ENCODE results near the gene PRRC2A.

PRRC2A gene

DNA sequence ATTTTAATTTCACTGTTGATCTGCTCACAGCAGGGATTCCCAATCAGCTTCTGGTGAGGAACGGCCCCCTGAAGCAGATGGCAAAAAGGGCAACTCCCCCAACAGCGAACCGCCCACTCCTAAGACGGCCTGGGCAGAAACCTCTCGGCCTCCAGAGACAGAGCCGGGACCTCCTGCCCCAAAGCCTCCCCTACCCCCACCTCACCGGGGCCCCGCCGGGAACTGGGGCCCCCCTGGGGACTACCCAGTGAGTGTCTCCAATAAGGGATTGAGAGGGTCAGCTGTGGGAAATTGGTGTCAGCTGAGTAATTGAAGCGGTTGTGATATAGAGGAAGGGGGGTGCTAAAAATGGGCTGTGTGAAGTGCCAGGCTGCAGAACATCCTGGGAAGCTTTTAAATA is 6.4 kb downstream of the PRRC2A start:
- no peak for DNase-seq

GRCh38 chr6:31627690-31628287 is 7.3 kb downstream of the PRRC2A start:
- no peak for DNase-seq

DNA sequence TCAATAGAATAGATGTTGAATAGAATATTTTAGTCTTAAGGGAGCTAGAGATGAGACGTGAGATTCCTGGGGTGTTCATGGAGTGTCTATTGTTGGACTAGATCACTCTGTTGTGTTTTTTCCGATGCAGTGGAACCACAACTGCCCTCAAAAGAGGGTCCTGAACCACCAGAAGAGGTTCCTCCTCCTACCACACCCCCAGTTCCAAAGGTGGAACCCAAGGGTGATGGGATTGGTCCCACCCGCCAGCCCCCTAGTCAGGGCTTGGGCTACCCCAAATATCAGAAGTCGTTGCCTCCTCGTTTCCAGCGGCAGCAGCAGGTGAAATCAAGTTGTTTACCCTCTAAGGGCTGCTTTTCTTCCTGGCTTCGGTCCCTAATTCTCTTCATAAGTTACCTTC is 8.5 kb downstream of the PRRC2A start:
- no peak for DNase-seq

DNA sequence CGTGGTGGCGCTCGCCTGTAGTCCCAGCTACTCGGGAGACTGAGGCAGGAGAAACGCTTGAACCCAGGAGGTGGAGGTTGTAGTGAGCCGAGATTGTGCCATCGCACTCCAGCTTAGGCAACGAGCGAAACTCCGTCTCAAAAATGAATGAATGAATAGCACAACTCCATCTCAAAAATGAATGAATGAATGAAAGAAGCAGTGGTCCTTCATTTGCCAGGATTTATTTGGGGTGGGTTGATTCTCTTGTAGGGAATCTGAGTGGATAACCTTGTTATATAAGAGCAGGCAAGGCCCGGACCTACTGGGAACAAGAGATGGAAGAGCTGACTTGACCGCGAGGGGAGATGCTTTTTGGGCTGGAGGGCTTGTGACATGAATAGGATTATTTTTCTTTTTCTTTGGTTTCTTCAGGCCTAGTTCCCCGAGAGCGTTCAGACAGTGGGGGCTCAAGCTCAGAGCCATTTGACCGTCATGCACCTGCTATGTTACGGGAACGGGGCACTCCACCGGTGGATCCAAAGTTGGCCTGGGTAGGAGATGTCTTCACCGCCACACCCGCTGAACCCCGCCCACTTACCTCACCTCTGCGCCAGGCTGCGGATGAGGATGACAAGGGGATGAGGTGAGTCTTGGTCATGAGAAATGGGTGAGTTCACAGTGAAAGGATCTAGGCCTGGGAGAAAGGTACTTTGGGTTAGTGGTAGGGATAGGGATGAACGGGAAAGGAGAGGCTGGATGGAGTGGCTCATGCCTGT is 9.8 kb downstream of the PRRC2A start:
- no peak for DNase-seq

DNA sequence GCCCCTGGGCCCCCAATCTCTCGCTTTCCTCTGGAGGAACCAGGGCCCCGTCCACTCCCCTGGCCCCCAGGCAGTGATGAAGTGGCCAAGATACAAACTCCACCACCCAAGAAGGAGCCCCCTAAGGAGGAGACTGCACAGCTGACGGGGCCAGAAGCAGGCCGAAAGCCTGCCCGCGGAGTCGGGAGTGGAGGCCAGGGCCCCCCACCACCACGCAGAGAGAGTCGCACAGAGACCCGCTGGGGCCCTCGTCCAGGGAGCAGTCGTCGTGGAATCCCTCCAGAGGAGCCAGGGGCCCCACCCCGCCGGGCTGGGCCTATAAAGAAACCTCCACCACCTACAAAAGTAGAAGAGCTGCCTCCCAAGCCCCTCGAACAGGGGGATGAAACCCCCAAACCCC is 10.7 kb downstream of the PRRC2A start:
- no peak for DNase-seq

GRCh38 chr6:31631681-31632278 is 11.3 kb downstream of the PRRC2A start:
- no peak for DNase-seq

- DNase-seq, result no peak
Observed at GRCh38 chr6:31632279-31632946, 11.9 kb downstream of the PRRC2A start.

GRCh38 chr6:31633447-31633846 is 12.9 kb downstream of the PRRC2A start:
- no peak for DNase-seq

DNA sequence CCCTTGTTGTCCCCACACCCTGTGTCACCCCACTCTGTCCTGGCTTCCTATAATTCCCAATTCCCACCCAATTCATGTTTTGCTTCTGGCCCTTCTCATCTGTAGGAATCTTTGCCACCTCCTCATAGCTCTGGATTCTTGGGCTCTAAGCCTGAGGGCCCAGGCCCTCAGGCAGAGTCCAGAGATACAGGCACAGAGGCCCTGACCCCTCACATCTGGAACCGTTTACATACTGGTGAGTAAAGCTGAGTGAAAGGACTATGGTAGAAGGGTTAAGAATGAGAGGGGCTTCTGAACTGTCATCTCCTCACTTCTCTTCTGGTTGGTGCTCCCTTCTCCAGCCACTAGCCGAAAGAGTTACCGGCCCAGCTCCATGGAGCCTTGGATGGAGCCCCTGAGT is 13.6 kb downstream of the PRRC2A start:
- no peak for DNase-seq

GRCh38 chr6:31634969-31635575 is 14.6 kb downstream of the PRRC2A start:
- no peak for DNase-seq

DNA sequence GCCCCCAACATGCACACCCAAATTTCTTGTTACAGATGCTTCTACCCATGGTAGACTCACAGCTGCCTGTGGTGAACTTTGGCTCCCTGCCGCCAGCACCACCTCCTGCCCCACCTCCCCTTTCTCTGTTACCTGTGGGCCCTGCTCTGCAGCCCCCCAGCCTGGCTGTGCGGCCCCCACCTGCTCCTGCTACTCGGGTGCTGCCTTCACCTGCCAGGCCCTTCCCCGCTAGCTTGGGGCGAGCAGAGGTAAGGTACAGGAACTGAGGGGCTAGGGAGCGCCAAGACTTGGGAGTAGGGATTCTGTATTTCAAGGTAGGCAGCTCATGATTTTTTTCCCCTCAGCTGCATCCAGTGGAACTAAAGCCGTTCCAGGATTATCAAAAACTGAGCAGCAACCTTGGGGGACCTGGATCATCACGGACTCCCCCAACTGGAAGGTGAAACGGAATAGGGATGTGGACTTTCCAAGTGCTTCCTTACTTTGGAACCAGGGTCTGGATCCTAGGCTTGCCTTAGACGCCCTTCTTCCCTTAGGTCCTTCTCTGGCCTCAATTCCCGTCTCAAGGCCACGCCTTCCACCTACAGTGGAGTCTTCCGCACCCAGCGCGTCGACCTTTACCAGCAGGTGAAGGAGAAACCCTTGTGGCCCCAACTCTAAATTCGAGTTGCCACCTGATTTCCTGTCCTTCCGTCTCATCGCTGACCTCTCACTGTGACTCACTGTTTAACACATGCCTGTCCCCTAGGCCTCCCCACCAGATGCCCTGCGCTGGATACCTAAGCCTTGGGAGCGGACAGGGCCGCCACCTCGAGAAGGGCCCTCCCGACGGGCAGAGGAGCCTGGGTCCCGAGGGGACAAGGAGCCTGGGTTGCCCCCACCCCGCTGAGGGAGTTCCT is 16.4 kb downstream of the PRRC2A start:
- DNase-seq, result no peak

DNA sequence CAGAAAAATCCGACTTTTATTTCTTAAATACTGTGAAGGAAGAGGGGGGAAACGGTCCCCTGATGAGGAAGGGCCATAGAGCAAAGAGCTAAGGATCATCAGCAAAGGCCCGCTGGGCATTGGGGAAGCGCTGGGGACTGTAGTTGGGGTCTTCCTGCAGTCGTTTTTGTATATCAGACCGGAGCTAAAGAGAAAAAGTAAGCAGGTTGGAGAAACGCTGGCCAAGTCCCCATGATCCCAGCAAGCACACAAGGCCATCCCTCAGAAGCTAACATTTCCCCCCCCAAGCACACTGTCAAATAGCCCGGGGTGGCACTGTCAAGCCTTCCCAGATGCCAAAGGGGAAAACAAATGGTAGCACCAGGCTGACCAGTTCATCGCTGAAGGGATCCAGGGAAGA is 18.5 kb downstream of the PRRC2A start:
- DNase-seq, result no peak

GRCh38 chr6:31639449-31639861 is 18.9 kb downstream of the PRRC2A start:
- no peak for DNase-seq

GRCh38 chr6:31640612-31641011 is 20.1 kb downstream of the PRRC2A start:
- no peak for DNase-seq

DNA sequence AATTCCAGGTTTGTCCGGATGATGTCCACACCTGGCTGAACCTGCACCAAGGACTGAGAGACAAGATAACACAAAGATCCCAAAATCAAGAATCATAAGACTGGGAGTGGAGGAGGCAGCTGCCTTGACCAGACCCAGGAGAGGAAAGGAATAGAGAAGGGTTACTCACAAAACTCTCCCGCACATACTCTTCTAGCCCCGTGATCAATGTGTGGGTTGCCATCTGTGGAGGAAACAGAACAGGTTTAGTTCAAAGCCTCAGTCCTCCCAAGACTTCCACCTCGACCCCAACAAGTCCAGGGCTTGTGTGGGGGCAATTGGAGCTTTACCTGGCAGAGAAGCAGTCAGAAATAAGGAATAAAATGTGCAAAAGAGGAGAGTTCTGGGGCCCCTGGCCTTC is 20.9 kb downstream of the PRRC2A start:
- DNase-seq, result no peak

DNA sequence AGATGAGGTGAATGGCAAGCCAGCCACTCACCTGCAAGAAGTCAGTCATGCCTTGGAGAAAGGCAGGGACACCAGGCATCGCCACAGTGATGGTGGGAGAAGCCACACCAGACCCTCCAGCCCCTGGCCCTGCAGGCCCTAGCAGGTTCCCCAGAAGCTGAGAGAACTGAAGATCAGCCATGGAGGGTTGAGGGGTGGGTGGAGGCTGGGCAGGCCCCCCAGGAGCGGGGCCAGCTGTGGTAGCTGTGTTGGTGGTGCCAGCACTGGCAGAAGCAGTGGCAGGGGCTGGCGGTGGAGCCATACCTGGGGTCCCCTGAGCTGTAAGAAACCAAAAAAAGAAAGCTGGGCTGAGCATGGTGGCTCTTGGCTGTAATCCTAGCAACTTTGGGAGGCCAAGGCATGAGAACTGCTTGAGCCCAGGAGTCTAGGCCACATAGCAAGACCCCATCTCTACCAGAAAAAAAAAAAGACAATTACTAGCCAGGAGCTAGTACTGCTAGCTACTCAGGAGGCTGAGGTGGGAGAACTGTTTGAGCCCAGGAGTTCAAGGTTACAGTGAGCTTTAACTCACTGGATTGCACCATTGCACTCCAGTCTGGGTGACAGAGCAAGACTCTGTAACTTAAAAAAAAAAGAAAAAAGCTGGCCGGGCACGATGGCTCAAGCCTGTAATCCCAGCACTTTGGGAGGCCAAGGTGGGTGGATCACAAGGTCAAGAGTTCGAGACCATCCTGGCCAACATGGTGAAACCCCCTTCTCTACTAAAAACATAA is 22.5 kb downstream of the PRRC2A start:
- DNase-seq, result no peak

DNA sequence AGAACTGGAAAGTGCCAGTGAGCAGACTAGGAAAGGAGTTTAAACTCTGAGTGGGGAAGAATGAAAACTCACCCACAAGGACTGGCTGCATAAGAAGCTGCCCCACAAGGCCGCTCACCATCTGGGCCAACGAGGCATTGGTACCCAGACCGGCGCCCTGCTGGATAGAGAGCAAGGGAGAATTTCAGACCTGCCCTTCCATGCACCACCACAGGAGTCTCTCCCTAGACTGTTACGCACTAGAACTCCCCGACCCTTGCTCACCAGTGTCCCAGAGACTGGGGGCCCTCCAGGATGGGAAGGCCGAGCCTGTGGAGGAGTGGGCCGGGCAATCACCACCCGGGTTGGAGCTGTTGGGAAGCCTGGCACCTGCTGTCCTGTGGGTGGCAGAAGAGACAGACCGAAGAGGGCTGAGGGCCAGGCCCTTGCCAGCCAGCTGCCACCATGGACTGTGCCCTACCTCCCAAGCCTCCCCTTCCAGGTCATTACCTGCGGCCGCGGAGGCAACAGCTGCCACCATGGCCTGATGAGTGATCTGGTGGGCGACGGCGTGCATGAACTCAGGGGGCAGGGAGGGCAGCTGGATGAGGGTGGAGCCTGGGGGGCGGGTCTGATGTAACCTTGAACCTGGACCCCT is 23.4 kb downstream of the PRRC2A start:
- no peak for DNase-seq

- DNase-seq, result no peak
Observed at GRCh38 chr6:31645325-31645724, 24.8 kb downstream of the PRRC2A start.

GRCh38 chr6:31651602-31652191 is 31.2 kb downstream of the PRRC2A start:
- DNase-seq, result peak; percentile 64

GRCh38 chr6:31652925-31653724 is 32.6 kb downstream of the PRRC2A start:
- DNase-seq, result peak; percentile 93

All from kidney glomerular epithelial cell (primary cell).